RPMI7951 (cell line): ENCODE data around the gene CHMP2A. TPM values are rescaled to one million over a fixed set of nuclear protein-coding genes. Genes with fewer than 3 reads are reported as not detected.
"Not testable (repeated sequence)": the region's sequence is repeated elsewhere in the genome, so short reads cannot be mapped to it uniquely, and the experiment has no call there.

Experiments used
- DNase-seq: peaks from one replicate; pipeline ENCODE4 v3.0.0-alpha.2; 2012; ENCODE audit warnings: low read depth
- total RNA-seq: library from RNA; depleted of rRNA; stranded (reverse); fragments of >200 nt; shearing (Covaris generic); gene quantifications from 2 replicates; pipeline ENCODE4 v1.2.3, GENCODE V29; 2014

Gene CHMP2A
- total RNA-seq, 1 experiment from 2014 or later: 171 TPM

DNA sequence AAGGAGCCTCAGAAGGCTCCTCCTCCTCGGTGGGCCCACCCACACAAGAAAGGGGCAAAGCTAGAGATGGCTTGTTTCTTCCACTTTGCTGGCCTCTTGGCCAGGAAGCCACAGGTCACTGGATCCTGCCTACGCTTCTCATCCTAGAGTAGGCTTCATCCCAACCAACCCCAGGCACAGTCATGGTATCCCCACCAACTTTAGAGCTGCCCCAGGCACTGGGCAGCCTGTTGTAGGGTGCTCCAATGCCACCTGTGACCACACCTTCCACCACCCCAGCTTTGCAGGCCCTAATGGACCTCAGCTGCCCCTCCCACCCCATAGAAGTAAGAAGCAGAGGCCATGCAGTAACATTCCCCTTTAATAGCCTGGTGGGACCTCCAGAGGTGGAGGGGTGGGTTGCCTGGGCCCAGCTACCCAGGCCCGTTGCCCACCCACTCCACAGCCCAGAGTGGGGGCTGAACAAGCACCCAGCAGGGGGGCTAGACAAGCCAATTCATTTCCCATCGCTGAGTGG is 522 bp upstream of the CHMP2A start:
- DNase-seq: no peak

- peak; percentile 25 for DNase-seq
These were observed 959 bp downstream of the CHMP2A start for GRCh38 chr19:58553799-58554493.

GRCh38 chr19:58552655-58553054 is 2.2 kb downstream of the CHMP2A start:
- no peak for DNase-seq

GRCh38 chr19:58551577-58552471 is 3.1 kb downstream of the CHMP2A start:
- no peak for DNase-seq

DNA sequence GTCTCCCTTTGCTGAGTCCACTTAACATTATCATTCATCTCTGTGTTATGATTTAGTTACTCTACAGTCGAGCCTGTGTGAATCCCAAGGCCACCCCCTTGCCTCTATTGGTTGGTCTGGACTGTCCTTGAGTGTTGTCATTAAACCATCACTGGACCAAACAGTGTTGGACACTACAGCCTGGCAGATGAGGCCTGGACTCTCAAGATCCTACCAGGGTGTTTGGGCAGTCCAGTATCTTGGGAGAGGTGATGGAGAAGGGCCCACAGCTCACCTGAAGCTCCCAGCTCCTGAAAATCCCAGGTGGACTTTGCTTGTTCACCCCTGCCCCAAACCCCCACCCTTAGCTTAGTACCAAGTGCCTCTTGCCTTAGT is 3.8 kb downstream of the CHMP2A start:
- DNase-seq: no peak

- DNase-seq: no peak
These were observed 4.4 kb downstream of the CHMP2A start for GRCh38 chr19:58550362-58551122.

DNA sequence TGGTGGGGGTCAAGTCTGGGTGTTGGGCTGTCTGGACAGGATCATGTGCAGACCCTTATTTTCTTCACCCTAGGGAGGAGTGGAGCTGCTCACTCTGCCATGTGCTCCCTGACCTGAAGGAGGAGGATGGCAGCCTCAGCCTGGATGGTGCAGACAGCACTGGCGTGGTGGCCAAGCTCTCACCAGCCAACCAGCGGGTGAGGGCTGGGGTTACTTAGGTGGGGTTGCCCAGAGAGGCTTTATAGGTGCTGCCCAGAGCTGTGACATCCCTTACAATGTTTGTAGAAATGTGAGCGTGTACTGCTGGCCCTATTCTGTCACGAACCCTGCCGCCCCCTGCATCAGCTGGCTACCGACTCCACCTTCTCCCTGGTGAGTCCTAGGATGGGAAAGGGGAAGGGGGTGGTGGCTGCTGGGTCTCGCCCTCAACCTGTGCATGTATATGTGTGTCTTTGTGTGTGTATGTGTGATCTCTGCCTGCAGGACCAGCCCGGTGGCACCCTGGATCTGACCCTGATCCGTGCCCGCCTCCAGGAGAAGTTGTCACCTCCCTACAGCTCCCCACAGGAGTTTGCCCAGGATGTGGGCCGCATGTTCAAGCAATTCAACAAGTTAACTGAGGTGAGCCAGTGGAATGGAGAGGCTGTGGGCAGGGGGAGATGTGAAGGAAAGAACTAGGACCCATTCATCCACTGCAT is 5.1 kb downstream of the CHMP2A start:
- no peak for DNase-seq

DNA sequence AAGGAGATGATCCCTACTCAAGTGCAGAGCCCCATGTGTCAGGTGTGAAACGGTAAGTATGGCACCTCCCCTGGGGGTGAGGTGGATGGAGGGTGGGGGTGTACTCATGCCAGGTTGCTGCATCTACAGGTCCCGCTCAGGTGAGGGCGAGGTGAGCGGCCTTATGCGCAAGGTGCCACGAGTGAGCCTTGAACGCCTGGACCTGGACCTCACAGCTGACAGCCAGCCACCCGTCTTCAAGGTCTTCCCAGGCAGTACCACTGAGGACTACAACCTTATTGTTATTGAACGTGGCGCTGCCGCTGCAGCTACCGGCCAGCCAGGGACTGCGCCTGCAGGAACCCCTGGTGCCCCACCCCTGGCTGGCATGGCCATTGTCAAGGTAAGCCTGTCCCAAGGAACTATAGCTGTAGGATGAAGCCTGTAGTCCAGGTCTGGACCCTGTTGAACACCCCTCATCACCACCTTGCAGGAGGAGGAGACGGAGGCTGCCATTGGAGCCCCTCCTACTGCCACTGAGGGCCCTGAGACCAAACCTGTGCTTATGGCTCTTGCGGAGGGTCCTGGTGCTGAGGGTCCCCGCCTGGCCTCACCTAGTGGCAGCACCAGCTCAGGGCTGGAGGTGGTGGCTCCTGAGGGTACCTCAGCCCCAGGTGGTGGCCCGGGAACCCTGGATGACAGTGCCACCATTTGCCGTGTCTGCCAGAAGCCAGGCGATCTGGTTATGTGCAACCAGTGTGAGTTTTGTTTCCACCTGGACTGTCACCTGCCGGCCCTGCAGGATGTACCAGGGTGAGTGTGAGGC is 5.8 kb downstream of the CHMP2A start:
- DNase-seq: no peak

- DNase-seq: no peak
These were observed 7.3 kb downstream of the CHMP2A start for GRCh38 chr19:58547323-58548312.

- DNase-seq: no peak
These were observed 8.8 kb downstream of the CHMP2A start for GRCh38 chr19:58546019-58546530.

DNA sequence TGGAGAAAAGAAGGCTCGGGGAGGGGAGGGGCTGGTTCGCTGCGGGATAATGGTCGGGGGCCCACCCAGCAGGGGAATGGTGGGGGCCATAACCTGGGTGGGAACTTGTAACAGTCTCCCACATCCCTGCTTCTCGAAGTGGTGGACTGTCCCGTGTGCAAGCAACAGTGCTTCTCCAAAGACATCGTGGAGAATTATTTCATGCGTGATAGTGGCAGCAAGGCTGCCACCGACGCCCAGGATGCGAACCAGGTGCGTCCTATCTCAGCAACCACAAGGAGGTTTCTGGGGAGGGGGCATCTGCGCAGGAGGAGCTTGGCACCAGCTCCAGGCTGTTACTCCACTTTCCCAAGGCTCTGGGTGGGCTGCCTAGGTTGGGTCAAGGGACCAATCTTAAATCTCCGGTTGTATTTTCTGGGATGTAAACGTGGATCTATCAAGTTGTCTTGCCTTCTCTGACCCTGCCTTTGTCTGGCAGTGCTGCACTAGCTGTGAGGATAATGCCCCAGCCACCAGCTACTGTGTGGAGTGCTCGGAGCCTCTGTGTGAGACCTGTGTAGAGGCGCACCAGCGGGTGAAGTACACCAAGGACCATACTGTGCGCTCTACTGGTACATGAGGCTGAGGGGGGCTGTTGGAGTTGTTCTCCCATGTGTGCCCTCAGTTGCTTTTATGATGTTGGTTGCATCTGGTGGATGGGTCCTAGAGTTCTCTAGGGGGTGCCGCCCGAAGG is 9.5 kb downstream of the CHMP2A start:
- DNase-seq: no peak

DNA sequence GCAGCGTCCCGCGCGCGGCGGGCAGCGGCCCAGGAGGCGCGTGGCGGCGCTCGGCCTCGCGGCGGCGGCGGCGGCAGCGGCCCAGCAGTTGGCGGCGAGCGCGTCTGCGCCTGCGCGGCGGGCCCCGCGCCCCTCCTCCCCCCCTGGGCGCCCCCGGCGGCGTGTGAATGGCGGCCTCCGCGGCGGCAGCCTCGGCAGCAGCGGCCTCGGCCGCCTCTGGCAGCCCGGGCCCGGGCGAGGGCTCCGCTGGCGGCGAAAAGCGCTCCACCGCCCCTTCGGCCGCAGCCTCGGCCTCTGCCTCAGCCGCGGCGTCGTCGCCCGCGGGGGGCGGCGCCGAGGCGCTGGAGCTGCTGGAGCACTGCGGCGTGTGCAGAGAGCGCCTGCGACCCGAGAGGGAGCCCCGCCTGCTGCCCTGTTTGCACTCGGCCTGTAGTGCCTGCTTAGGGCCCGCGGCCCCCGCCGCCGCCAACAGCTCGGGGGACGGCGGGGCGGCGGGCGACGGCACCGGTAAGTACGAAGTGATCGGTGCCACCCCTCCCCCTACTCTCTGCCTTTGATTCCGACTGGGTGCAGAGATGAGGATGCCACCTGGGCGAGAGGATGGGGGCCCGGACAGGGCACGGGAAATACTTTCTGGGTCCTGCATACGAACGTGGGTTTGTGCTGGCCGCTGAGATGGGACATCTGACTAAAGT is 10.2 kb downstream of the CHMP2A start:
- DNase-seq: peak; percentile 59

GRCh38 chr19:58543826-58544590 is 10.9 kb downstream of the CHMP2A start, which contains the start of gene TRIM28:
TRIM28 (plus strand) TSS chr19:58544064; CDS start chr19:58544758, 694 bp downstream.
- peak; percentile 99 for DNase-seq

DNA sequence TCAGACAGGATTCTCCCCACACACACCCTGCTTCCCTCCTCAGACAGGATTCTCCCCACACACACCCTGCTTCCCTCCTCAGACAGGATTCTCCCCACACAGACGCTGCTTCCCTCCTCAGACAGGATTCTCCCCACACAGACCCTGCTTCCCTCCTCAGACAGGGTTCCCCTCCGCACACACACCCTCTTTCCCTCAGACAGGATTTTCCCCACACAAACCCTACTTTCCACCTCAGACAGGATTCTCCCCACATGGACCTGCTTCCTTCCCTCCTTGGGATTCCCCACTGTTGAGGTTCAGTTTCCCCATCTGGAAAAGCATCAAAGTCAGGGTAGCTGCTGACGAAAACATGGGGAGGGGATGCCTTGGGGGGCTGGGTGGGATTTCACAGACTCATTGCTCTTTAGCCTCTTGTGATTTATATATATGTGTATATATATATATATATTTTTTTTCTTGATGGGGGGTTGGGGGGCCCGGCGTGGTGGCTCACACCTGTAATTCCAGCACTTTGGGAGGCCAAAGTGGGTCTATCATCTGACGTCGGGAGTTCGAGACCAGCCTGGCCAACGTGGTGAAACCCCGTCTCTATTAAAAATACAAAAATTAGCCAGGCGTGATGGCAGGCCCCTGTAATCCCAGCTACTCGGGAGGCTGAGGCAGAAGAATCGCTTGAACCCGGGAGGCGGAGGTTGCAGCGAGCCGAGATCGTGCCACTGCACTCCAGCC is 12.1 kb downstream of the CHMP2A start:
- DNase-seq: not testable (repeated sequence)

- DNase-seq: not testable (repeated sequence)
These were observed 15.7 kb downstream of the CHMP2A start for GRCh38 chr19:58539169-58539559.
